ENCODE measurements around the gene GNG7.
"Not testable (repeated sequence)": the region's sequence is repeated elsewhere in the genome, so short reads cannot be mapped to it uniquely, and the experiment has no call there.

GNG7 gene

DNA sequence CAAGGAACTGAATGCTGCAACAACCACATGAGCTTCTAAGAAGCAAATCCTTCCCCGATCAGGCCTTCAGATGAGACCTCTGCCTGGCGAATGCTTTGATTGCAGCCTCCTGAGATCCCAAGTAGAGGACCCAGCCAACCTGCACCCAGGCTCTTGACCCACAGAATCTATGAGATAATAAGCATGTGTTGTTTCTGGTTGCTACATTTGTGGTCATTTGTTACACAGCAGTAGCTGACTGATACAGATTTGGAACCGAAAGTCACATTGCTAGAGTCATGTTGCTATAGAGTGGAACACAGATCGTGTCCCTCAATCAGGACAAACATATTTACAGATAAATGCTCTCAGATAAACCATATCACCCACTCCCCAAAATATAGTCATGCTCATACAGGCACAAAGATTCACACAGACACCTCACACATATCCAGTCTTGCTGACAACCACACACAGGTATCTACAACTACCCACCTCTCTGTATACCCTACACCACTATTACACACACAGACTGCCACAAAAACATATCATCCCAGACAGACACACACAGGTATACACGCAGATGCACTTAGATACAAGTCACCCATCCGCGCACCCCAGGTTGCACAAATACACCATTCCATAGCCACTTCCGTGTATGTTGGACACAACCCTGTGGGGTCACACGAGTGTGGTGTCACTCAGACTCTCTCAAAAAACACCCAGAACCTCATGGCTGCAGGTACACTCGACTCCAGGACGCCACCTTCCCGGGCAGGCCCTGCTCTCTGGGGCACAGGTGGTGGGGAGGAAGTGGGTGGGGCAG is 13.2 kb upstream of the GNG7 start:
- in situ Hi-C loops (cut with HindIII; ENCODE audit: low sequenced_read_pairs): no loop called here

DNA sequence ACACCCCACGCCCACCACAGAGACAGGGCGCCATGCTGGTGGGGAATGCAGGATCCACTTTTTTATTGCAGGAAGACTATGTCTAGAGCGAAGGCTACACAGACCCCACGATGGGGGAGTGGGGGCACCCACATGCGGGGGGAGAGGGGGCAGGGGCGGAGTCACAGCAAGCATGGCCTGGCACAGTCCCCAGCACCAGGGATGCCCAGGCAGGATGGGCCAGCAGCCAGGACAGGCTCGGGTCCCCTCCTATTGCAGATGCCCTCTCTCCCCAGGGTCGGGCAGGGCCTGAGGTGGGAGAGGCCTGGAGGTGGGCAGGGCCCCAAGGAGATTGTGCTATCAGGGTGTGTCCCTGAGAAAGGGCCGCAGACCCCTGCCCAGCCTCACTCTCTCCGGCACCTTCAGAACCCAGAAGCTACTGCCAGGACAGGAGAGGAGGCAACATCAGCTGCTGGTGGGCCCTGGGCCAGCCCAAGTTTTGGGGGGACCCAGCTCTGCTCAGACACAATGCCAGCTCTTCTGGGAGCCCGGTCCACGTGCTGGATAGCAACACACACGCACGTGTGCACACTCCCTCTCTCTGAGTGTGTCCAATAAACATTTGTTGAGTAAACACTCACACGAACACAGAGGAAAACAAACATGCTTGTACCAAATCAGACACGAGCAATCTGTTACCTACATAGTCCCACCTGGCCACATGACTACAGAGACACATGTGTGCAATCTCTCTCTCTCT is 12.2 kb upstream of the GNG7 start:
- in situ Hi-C loops (cut with HindIII; ENCODE audit: low sequenced_read_pairs): no loop called here

DNA sequence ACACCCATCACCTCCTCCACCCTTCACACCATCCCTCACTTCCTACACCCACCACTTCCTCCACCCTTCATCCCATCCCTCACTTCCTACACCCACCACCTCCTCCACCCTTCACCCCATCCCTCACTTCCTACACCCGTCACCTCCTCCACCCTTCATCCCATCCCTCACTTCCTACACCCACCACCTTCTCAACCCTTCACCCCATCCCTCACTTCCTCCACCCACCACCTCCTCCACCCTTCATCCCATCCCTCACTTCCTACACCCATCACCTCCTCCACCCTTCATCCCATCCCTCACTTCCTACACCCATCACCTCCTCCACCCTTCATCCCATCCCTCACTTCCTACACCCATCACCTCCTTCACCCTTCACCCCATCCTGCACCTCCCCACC is 11.6 kb upstream of the GNG7 start:
- in situ Hi-C loops (cut with HindIII; ENCODE audit: low sequenced_read_pairs): not testable (repeated sequence)

DNA sequence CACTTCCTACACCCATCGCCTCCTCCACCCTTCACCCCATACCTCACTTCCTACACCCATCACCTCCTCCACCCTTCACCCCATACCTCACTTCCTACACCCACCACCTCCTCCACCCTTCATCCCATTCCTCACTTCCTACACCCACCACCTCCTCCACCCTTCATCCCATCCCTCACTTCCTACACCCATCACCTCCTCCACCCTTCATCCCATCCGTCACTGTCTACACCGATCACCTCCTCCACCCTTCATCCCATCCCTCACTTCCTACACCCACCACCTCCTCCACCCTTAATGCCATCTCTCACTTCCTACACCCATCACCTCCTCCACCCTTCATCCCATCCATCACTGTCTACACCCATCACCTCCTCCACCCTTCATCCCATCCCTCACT is 10.7 kb upstream of the GNG7 start:
- in situ Hi-C loops (cut with HindIII; ENCODE audit: low sequenced_read_pairs): not testable (repeated sequence)

DNA sequence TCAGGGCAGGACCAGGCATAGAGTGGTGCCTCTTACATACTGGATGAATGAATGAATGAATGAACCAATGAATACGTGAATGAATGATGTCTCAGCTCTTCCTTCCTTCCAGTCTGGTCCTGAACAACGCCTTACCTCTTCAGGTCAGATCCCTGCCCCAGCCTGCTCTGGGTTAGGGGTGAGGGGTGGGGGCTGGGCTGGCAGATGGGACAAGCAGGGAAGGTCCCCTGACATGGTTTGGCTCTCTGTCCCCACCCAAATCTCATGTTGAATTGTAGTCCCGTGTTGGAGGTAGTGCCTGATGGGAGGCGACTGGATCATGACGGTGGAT is 9.3 kb upstream of the GNG7 start:
- in situ Hi-C loops (cut with HindIII; ENCODE audit: low sequenced_read_pairs): no loop called here

DNA sequence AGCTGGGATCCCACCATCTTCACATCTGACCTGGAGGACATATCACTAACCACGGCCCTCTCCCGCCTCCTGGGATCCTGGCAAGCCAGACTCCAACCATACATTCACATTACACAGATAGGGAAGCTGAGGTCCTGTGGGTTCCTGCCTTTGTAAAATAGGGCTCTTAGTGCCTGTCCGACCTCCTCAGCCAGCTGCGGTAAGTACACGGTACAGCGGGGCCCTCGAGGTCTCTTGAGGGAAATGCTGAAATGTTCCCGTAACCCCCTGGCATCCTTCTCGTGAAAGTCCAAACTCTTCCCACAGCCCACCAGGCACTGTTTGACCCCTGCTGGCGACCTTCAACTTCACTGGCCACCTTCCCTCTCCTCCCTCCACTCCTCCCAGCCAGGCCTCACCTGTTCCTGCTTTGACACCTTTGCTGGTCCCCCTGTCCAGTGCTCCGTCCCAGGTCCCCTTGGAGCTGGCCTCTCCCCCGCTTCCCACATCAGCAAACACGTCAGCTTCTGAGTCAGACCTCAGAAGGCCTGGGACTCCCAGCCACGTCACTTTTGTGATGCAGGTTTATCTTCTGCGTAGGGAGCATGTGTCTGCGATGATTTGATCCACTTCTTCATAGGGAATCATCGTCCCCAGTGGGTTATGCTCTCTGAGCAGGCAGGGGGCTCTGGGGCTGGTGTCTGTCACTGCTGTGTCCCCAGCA is 8.8 kb upstream of the GNG7 start:
- in situ Hi-C loops (cut with HindIII; ENCODE audit: low sequenced_read_pairs): no loop called here

DNA sequence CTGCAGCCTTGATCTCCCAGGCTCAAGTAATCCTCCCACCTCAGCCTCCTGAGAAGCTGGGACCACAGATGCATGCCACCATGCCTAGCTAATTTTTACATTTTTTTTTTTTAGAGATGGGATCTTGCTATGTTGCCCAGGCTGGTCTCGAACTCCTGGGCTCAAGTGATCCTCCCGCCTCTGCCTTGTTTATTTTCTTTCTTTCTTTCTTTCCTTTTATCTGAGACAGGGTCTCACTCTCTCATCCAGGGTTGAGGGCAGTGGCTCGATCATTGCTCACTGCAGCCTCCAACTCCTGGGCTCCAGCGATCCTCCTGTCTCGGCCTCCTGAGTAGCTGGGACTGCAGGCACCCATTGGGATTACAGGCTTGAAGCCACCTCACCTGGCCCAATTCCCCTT is 3.8 kb upstream of the GNG7 start:
- in situ Hi-C loops (cut with HindIII; ENCODE audit: low sequenced_read_pairs): no loop called here

DNA sequence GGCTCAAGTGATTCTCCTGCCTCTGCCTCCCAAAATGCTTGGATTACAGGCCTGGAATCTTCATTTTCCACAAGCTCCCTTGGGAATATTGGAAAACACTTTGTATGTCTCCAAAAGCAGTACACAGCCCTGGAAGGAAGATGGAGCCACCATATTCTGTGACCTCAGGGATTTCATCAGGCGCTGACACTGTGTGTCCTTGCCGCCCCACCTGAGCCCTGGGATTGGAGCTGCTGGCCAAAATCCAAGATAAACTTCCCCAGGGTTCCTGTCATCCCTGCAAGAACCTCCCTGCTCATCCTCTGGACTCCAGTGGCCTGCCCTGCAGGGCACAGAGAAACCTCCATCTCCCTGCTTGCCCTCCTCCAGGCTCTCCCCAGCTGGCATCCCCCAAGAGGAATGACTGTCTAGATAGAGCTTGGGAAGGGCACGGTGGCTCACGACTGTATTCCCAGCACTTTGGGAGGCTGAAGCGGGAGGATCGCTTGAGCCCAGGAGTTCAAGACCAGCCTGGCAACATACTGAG is 1.3 kb upstream of the GNG7 start:
- in situ Hi-C loops (cut with HindIII; ENCODE audit: low sequenced_read_pairs): no loop called here

DNA sequence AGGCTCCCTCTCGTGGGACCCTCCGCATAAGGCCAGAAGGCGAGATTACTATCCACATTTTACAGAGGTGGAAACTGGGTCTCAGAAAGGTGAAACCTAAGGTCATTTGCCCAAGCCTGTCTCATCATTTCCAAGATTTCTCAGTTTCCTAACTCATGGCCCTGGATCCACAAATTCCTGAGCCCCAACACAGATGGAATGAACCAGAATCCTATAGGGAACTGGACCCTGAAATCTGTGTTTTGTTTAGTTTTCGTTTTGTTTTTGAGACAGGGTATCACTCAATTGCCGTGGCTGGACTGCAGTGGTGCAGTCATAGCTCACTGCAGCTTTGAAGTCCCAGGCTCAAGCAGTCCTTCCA is 563 bp upstream of the GNG7 start:
- in situ Hi-C loops (cut with HindIII; ENCODE audit: low sequenced_read_pairs): no loop called here

DNA sequence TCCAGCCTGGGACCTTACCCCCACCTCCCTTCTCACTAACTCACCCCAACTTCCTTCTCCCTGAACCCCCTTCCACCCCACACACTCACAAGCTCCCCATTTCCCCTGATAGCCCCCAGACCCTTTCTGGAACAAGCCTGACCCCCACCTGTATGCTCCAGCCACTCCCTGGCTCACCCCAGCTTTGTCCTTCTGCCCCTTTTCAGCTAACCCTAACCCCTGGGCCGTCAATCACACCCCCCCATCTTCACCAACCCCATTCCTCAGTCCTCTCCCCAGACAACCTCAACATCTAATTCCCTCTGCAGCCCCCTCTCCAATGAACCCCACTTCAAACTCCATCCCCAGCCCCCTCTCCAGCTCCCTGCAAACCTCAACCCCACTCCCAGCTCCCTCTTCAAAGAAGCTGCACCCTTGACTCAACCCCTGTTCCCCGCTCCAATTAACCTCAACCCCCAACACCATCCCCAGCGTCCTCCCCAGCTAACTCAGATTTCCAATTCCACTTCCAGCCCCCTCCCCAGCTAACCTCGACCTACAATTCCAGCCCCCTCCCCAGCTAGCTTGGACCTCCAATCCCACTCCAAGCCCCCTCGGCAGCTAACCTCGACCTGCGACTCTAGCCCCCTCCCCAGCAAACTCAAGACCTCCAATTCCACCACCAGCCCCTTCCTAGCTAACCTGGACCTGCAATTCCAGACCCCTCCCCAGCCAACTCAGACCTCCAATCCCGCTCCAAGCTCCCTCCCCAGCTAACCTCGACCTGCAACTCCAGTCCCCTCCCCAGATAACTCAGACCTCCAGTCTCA is 929 bp downstream of the GNG7 start:
- in situ Hi-C loops (cut with HindIII; ENCODE audit: low sequenced_read_pairs): no loop called here

DNA sequence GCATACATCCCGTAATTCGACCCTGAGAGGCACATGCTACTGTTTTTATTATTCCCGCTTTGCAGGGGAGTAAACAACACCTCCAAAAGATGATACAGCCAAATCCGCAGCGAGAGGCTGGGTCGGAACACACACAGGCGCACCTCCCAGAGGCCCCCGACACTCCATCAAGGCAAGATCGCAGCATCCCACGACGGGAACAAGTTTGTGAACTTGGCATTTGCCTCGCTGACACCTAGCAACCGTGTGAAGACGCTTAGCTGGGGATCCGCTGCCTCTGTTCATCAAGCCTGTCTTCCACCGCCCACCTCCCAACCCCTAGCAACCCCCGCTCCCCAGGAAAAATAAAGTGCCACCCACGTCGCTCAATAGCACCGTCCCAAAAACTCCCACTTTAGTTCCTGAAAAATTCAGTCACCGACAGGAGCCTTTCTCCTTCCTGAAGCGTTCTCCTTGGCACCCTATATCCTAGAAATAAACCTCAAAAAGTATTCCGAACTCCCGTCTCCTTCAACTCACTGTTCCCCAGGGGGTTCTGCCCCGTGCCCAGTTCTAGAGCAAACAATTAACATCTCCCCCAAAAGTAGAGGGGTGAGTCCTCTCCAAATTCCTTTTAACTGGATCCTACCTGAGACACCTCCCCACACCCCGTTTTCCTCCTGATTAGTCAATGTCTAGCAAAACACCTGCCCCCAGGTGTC is 1.7 kb downstream of the GNG7 start:
- in situ Hi-C loops (cut with HindIII; ENCODE audit: low sequenced_read_pairs): no loop called here

DNA sequence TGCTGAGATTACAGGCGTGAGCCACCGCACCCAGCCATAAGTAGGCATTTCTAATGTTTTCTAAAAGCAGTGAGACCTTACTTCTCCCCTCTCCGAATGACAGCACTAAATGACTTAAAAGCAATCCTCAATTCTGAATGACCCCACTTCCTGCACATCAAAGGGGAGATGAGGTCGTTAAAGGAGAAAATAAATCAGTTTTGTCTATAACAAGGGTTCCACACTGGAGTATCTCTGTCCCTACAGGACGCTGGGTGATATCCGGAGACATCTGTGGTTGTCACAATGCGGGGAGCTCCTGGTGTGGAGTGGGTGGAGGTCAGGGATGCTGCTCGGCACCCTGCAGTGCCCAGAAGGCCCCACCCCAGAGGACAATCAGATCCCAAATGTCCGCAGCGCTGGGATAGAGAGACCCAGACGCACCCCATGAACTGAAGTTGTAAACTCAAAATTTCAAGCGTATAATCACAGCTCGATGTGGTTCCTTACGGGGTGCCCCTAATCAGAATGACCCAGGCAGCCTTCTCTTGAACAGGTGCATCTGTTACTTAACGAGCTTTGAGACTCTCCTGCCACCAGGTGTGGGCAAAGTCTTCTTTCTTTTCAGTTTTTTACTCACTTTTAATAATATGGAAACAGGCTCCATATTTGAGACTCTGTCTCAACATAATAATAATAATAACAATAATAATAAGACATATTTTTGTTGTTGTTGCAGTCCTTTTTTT is 2.9 kb downstream of the GNG7 start:
- in situ Hi-C loops (cut with HindIII; ENCODE audit: low sequenced_read_pairs): loop anchor here (5.0 to 25.0 kb wide), 3 partner anchors 38 to 163 kb away; partner anchors contain the start of gene ZNF556

DNA sequence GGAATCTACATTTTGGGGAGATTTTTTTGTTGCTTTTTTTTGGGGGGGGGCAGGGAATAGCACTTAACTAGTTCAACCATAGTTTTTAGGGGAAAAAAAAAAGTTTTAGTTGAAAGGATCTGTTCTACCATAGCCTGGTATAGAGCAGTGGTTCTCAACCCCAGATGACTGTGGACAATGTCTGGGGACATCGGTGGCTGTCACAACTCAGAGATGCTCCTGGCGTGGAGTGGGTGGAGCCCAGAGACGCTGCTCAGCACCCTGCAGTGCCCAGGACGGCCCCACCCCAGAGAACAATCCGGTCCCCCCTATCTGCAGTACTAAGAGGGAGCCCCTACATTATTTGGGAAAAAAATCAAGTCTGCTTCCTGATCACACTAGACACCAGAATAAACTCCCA is 8.3 kb downstream of the GNG7 start:
- in situ Hi-C loops (cut with HindIII; ENCODE audit: low sequenced_read_pairs): loop anchor here (25.0 kb wide), 1 partner anchor 168 kb away; the partner anchor contains the start of gene ZNF556

DNA sequence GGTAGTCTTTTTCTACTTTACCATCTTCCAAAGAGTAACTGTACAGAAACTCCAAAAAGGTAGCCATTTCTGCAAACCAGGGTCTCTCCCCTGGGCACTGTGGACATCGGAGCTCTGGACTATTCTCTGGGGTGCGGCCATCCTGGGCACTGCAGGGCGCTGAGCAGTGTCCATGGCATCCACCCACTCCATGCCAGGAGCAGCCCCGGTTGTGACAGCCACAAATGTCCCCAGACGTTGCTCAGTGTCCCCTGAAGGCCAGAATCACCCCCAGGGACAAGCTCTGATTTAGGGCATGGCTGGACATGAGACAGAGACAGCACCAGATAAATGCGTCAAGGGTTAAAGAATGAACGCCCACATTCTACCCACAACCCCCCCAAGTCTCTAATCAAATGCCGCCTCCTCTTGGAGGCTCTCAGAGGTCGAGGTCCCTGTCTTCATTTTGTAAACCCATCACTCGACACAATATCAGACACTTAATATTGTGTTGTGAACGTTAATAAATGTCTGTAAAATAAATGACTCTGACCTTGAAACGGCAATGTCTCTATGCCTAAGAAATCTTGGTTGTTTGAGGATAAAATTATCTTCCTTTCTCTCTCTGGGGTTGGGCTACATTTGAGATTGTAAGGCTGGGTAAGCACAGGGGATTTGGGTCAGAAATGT is 8.9 kb downstream of the GNG7 start:
- in situ Hi-C loops (cut with HindIII; ENCODE audit: low sequenced_read_pairs): loop anchor here (25.0 kb wide), 1 partner anchor 169 kb away; the partner anchor contains the start of gene ZNF556

DNA sequence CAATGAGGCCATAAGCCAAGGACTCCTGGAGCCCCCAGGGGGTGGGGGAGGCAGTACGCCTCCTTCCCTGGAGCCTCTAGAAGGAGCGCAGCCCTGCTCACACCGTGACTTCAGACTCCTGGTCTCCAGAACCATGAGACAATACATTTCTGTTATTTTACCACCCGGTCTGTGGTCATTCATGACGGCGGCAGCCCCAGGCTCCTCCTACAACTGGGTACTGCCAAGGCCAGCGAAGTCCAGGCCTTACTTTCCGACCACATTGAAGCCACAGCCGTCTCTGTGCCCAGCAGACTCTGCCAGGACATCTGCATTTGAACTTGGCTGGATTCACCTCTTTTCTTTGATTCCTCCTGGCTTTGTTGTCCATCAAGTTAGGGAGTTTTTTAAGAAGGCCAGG is 10.5 kb downstream of the GNG7 start:
- in situ Hi-C loops (cut with HindIII; ENCODE audit: low sequenced_read_pairs): loop anchor here (25.0 kb wide), 1 partner anchor 170 kb away; the partner anchor contains the start of gene ZNF556

DNA sequence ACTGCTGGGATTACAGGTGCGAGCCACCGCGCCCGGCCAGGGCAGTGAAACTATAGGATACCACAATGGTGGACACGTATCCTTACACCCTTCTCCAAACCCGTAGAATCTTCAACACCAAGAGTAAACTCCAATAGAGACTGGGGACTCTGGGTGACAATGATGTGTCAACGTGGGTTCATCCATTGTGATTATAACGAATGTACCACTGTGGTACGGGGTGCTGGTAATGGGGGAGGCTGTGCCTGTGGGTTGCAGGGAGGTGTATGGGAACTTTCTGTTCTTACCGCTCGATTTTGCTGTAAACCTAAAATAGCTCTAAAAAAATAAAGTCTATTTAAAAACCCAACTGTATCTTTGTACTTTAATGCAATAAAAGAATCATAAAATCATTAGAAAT is 11.6 kb downstream of the GNG7 start:
- in situ Hi-C loops (cut with HindIII; ENCODE audit: low sequenced_read_pairs): loop anchor here (25.0 kb wide), 1 partner anchor 171 kb away; the partner anchor contains the start of gene ZNF556

DNA sequence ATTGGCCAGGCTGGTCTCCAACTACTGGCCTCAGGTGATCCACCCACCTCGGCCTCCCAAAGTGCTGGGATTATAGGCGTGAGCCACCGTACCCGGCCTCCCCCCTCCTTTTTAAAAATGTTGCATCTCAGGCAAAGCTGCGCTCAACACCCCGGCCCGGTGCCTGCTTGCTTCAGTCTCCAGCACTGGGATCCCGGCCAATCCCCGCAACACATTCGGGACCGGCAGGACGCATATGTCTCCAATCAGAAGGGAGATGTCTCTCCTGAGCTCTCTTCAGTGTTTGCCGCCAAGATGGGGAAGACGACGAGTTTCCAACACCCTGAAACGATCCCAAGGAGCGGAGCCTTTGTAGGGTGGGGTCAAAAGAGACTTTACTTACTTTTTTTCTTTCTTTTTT is 16.1 kb downstream of the GNG7 start:
- in situ Hi-C loops (cut with HindIII; ENCODE audit: low sequenced_read_pairs): loop anchor here (25.0 kb wide), 1 partner anchor 176 kb away; the partner anchor contains the start of gene ZNF556

DNA sequence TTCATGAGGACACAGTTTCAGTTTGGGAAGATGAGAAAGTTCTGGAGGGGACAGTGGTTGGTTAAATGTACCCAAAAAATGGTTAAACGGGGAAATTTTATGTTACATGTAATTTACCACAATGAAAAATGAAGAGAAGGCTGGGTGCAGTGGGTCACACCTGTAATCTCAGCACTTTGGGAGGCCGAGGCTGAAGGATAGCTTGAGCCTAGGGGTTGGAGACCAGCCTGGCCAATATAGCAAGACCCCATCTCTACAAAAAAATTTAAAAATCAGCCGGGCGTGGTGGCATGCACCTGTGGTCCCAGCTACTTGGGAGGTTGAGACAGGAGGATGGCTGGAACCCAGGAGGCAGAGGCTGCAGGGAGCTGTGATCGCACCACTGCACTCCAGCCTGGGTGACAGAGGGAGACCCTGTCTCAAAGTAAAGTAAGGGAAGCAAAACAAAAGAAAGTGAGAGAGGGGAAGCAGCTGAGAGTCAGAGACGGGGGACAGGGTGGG is 17.2 kb downstream of the GNG7 start:
- in situ Hi-C loops (cut with HindIII; ENCODE audit: low sequenced_read_pairs): loop anchor here (25.0 kb wide), 1 partner anchor 177 kb away; the partner anchor contains the start of gene ZNF556
